ENCODE data around the gene MEGF6. TPM values are rescaled to one million over a fixed set of nuclear protein-coding genes. Genes with fewer than 3 reads are reported as not detected.

The MEGF6 gene
- total RNA-seq, 1 donor from 2014 or later = 120 TPM

GRCh38 chr1:3606779-3607702 is 4.3 kb downstream of the MEGF6 start:
- DNase-seq = no peak

GRCh38 chr1:3604997-3605823 is 6.1 kb downstream of the MEGF6 start:
- no peak for DNase-seq

DNA sequence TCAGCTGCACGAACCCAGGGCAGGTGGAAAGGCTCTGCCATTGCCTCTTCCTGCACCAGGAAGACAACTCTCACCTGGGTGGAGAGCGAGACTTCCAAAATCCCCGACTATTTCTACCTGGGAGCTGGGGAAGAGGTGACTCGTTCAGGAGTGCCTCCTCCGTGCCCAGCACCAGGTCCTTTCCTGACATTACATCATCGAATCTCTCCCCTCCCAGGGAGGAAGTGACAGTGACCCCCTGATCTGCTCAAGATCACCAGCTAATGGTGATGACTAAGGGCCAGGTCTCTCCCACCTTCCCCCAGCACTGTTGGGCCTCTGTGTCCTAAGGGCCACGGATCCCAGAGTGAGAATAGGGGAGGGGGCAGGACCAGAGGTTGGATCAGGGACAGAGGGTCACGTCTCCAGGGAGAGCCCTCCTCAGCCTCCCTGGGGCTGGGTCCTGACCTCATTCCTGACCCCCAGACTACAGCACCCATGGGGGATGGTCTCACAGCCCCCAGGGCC is 6.8 kb downstream of the MEGF6 start:
- DNase-seq = no peak

- no peak for DNase-seq
Measured at GRCh38 chr1:3603571-3604467, 7.5 kb downstream of the MEGF6 start.

DNA sequence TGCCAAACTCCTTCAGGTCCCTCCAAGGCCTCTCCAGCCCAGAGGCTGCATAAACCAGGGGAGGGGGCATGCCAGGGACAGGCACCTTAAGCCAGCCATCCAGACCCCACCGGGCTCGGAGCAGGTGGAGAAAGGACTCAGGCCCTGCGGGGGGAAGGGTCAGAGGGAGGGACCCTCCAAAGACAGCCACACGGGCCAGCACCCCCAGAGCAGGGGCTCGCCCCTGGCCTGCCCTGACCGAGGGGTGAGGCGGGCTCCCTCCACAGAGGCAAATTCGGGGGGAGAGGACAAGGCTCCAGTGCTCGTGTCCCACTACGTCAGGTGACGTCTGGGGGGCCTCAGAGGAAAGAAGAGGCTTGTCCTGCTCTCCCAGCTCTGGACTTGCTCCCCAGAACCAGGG is 8.2 kb downstream of the MEGF6 start:
- no peak for DNase-seq

GRCh38 chr1:3602375-3602774 is 8.9 kb downstream of the MEGF6 start:
- DNase-seq = no peak

GRCh38 chr1:3601743-3602142 is 9.6 kb downstream of the MEGF6 start:
- no peak for DNase-seq

- no peak for DNase-seq
Measured at GRCh38 chr1:3600354-3600753, 11.0 kb downstream of the MEGF6 start.

DNA sequence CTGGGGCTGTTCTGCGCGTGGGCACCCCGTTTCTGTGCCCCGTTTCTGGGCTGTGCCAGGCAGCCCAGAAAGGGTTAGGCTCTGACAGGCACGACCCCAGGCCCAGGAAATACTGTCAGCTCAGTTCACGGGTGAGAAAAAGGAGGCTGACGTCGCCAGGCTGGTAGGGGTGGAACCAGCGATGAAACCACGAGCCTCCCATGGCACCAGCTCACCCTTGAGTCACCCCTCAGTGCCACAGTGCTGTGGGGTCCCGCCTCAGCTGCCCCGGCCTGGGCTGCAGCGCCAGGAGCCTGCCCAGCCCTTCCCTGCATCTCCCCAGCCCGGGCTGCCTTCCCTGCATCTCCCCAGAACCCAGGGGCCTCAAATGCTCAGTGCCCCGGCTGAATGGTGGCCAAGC is 11.5 kb downstream of the MEGF6 start:
- DNase-seq = no peak

DNA sequence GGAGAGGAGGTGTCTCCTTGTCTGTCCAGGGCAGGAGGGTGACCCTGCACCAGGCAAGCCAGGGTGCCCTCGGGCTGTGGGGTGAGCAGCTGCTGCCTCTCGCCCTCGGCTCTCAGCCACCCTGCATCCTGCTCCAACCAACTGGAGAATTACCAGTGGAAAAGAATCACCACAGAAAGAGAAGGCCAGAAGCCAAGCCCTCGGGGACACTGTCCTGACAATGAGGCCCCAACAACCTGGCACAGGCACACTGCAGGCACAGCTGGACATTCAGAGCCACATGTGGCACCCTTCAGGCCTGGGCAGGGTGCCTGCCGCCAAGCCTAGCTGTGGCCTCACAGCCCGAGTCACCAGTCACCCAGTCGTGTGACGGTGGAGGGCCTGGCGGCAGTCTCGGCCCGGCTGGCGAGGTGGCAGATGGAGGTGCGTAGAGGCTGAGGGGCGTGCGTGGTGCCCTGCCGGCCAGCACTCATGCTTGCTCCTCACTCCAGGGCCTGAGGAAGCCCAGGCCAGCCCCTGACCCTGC is 12.0 kb downstream of the MEGF6 start:
- DNase-seq = no peak

GRCh38 chr1:3598522-3599285 is 12.6 kb downstream of the MEGF6 start:
- no peak for DNase-seq

GRCh38 chr1:3598051-3598491 is 13.2 kb downstream of the MEGF6 start:
- DNase-seq = peak; percentile 46

DNA sequence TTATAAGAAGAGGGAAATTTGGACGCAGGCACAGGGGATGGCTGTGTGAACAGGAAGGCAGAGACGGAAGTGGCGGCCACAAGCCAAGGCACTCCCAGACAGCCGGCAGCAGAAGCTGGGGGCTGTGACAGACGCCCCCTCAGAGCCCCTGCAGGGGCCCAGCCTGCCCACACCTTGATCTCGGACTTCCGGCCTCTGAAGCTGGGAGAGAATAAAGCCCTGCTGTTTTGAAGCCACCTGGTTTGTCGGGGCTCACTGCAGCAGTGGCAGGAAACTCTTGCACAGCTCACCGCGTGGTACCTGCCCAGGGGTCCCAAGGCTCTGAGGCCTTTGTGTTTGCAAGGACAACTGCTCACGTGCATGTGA is 13.7 kb downstream of the MEGF6 start:
- DNase-seq = no peak

GRCh38 chr1:3596663-3597598 is 14.4 kb downstream of the MEGF6 start:
- DNase-seq = no peak

GRCh38 chr1:3595949-3596348 is 15.4 kb downstream of the MEGF6 start:
- no peak for DNase-seq

DNA sequence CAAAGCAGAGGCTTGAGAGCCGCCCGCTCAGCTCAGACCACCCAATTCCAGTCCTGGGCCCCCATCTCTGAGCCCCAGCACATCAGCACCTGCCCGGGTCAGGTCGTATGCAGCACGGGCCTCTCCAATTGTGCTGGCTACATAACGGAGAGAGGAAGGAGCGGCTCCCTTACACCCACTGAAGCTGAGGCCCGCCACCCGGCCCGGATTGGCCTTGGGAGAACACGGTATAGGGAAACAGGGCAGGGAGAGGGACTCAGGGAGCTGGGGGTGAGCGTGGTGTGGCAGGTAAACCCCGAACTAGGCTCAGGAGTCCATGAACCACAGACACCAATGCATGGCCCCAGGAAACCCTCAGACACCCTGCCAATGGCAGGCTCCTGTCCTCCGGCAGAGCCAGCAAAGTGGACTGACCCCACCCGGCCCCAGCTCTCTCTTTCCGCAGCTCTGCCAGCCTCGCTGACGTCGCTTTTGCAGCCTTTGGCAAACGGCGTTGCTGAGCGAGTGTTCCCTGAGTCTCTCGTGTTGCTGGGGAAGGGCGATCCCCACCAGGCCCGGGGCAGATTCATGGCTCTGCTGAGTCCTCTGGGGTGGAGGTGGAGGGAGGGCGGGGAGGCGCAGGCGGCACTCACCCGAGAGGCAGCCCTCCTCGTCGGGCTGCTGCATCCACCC is 16.5 kb downstream of the MEGF6 start:
- no peak for DNase-seq

- peak; percentile 19 for DNase-seq
Measured at GRCh38 chr1:3593745-3594144, 17.6 kb downstream of the MEGF6 start.

DNA sequence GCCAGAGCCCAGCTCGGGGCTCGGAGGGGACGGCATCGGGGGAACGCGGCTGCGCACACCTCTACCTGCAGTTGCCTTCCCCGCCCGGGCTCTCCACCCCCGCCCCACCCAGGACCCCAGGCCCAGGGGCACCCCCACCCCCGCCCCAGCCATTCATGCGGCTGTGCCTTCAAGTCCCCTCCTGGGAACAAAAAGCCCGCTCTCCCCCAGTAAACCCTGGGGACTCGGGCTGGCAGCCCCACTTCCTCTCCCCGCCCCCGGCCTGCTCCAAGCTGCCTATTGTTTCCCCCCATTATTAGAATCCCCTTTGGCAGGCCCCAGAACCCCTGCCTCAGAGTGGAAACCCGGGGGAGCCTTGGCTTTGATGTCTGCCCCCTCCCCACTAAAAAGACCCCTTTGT is 18.0 kb downstream of the MEGF6 start:
- DNase-seq = no peak
